ENCODE measurements around the gene HOXC11.

Gene HOXC11

DNA sequence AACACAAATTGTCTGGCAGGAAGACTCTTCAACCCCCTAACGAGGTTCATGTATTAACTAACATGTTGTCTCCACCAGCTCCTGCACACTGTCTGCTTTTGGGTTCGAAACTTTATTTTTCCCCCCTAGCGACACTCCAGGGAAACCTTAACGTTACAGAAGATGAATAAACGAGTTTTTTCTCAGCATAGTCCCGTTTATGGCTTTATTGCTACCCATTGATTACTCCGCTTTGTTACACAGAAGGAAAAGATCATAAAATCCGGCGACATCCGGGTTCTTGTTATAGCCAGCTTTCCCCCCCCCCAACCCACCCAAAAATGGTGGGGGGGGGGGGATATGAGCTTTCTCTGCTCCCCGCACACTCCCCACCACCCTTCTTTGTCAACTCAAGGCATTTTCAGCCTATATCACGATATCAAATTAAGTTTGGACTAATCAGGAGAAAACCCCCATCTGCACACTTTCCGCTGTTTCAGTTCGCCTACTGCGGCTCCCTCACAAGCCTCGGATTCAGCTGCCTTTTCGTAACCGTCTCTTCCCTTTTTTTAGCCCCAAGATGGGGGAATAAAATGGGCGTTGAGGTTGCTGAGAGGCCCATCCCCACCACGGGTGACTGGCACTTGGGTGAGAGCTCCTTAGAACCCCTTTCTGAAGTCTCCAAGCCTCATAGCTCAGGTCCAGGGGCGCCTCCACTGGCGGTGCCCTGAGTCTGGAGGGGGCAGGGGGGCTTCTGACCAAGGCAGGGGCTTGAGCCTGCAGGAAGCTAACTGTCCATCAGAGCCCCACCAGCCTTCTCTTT, 53.9 kb downstream of the HOXC11 start:
- TF ChIP-seq, protein P1, sequence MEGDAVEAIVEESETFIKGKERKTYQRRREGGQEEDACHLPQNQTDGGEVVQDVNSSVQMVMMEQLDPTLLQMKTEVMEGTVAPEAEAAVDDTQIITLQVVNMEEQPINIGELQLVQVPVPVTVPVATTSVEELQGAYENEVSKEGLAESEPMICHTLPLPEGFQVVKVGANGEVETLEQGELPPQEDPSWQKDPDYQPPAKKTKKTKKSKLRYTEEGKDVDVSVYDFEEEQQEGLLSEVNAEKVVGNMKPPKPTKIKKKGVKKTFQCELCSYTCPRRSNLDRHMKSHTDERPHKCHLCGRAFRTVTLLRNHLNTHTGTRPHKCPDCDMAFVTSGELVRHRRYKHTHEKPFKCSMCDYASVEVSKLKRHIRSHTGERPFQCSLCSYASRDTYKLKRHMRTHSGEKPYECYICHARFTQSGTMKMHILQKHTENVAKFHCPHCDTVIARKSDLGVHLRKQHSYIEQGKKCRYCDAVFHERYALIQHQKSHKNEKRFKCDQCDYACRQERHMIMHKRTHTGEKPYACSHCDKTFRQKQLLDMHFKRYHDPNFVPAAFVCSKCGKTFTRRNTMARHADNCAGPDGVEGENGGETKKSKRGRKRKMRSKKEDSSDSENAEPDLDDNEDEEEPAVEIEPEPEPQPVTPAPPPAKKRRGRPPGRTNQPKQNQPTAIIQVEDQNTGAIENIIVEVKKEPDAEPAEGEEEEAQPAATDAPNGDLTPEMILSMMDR (IDR thresholded peaks at IDR 0.05): no peak
